Cardiac muscle cell (in vitro differentiated cells and primary cell): ENCODE data around the gene MSRB3. TPM values are rescaled to one million over a fixed set of nuclear protein-coding genes. Genes with fewer than 3 reads are reported as not detected.
A peak's percentile ranks its signal among the peaks of the same experiment; 100 is the strongest.

ENCODE experiments used
- DNase-seq, 2 donors: peaks; one replicate each; pipeline versions ENCODE4 v3.0.0 to v3.0.0-alpha.2; 2010 to 2017; ENCODE audit warnings: low read depth in 1 of 2, low spot score in 1 of 2
- H3K27ac ChIP-seq: fragments of 200-600 bp; sonication (generic); 2 replicates; pipeline ENCODE4 v1.5.1; 2016
- H3K27me3 ChIP-seq: fragments of 200-600 bp; sonication (generic); 2 replicates; pipeline ENCODE4 v1.6.0; 2016; ENCODE audit warnings: control low read depth
- H3K36me3 ChIP-seq: fragments of 200-600 bp; sonication (generic); 2 replicates; pipeline ENCODE4 v1.5.1; 2016; ENCODE audit warnings: control low read depth
- H3K4me1 ChIP-seq: fragments of 200-600 bp; sonication (generic); 2 replicates; pipeline ENCODE4 v1.8.1; 2017; ENCODE audit warnings: low read depth, mild to moderate bottlenecking, mixed run types
- H3K4me3 ChIP-seq: fragments of 200-600 bp; sonication (generic); 2 replicates; pipeline ENCODE4 v1.5.1; 2016; ENCODE audit warnings: mild to moderate bottlenecking
- H3K9me3 ChIP-seq: fragments of 200-600 bp; sonication (generic); 2 replicates; pipeline ENCODE4 v1.5.1; 2017; ENCODE audit warnings: low read depth, mild to moderate bottlenecking, control low read depth
- polyA plus RNA-seq: library from polyadenylated mRNA; unstranded; fragments of >200 nt; fragmentation: Nextera tagmentation; extraction: Ambion mirVana; gene quantifications from 2 replicates; pipeline ENCODE4 v1.2.1, GENCODE V29; 2016
- total RNA-seq: library from RNA; depleted of rRNA; stranded (reverse); fragments of >200 nt; gene quantifications from 2 replicates; pipeline ENCODE4 v1.2.3, GENCODE V29; 2016
- TF ChIP-seq, protein P1 (sequence below): IDR thresholded peaks from 2 replicates; pipeline ENCODE4 v1.5.1; 2012; ENCODE audit warnings: low read depth, mild to moderate bottlenecking, low read length

Gene MSRB3
- total and polyA plus RNA-seq, 2 experiments from 2014 or later, result 41.0 to 72.4 TPM

DNA sequence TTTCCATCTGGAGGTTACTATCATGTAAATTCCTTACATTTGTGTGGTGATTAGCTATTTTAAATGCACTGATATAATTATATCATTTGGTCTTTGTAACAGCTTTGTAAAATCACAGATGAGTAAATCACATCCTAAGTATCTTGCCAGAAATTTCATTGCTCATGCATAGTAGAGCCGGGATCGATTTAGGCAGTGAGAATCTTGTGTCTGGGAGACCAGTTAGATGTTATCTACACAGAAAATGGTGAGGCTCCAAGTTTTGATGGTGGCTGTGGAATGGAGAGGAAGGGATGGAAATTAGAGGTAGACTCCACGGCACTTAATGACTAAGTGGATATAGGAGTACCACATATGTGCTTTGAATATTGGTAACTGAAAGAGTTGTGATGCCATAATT lies 156.3 kb downstream of the MSRB3 start:
- no peaks in the 10 kb centered on the region for H3K27me3 ChIP-seq
- no peak overlapping the region for H3K4me3 ChIP-seq
- no peak for DNase-seq
- H3K4me1 ChIP-seq, result peaks cover 6% of the 10 kb centered on the region
- TF ChIP-seq, protein P1, sequence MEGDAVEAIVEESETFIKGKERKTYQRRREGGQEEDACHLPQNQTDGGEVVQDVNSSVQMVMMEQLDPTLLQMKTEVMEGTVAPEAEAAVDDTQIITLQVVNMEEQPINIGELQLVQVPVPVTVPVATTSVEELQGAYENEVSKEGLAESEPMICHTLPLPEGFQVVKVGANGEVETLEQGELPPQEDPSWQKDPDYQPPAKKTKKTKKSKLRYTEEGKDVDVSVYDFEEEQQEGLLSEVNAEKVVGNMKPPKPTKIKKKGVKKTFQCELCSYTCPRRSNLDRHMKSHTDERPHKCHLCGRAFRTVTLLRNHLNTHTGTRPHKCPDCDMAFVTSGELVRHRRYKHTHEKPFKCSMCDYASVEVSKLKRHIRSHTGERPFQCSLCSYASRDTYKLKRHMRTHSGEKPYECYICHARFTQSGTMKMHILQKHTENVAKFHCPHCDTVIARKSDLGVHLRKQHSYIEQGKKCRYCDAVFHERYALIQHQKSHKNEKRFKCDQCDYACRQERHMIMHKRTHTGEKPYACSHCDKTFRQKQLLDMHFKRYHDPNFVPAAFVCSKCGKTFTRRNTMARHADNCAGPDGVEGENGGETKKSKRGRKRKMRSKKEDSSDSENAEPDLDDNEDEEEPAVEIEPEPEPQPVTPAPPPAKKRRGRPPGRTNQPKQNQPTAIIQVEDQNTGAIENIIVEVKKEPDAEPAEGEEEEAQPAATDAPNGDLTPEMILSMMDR, result no peak
- H3K36me3 ChIP-seq, result no peaks in the 10 kb centered on the region
- no peaks in the 10 kb centered on the region for H3K9me3 ChIP-seq
- no peak overlapping the region for H3K27ac ChIP-seq

DNA sequence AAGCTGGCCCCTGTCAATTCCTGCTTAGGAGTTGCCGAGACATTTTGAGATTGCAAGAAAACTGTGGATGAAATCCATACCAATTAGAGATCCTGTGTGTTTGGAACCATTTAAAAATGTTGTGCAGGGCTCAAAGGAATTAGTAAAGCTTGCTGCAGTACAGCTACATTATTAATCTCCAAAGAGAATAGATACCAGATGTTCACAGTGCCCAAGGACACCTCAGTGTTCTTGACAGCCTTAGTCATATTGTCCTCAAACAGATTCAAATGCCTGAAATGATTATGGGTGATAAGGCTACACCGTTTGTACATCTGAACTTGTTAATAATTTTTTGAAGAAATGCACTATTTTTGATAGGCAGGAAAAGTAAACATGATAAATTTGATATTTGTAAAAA lies 164.6 kb downstream of the MSRB3 start:
- peaks cover 10% of the 10 kb centered on the region for H3K4me1 ChIP-seq
- H3K27ac ChIP-seq, result no peak overlapping the region
- no peaks in the 10 kb centered on the region for H3K9me3 ChIP-seq
- DNase-seq, result no peak
- H3K36me3 ChIP-seq, result no peaks in the 10 kb centered on the region
- H3K27me3 ChIP-seq, result no peaks in the 10 kb centered on the region
- TF ChIP-seq, protein P1, result no peak
- no peak overlapping the region for H3K4me3 ChIP-seq

DNA sequence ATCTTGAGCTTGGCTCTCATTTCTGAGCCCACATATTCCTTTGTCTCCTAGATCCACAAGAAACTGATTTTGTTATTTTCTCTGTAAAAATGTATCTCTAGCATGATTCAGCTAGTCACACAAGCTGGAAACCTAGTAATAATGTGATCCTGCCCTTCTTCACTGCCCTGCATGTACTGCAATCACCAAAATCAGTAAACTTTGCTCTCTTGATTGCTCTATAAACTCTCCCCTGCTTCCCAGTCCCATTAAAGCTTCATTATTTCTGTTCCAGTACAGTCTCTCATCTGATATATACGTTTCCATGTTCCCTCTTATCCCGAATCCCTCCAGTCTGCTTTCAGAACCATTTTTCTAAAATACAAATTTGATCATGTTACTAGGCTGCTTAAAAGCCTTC lies 166.5 kb downstream of the MSRB3 start:
- Histone ChIP-seq H3K9me3 (no peaks in the 10 kb centered on the region), H3K4me1 (peaks cover 10% of the 10 kb centered on the region), H3K27me3 (no peaks in the 10 kb centered on the region), H3K36me3 (no peaks in the 10 kb centered on the region), H3K27ac (no peak overlapping the region), H3K4me3 (no peak overlapping the region)
- no peak for DNase-seq
- TF ChIP-seq, protein P1, result no peak

DNA sequence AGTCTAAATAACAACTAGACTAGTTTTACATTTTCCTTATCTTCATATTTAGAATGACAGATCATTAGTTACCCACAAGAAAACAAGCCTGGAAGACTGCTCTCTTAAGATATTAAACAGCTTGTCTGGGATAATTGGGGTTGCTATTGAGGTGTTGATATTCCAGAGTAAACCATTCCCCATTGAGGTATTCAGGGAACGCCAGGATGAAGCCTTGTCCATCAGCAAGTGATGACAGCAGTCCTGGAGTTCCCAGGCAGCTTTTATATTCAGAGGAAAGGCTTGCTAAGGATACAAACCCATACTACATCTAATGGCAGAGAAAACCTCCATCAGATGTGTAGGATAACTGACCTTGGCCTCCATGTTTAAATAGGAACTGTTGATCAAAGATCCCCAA lies 168.4 kb downstream of the MSRB3 start:
- H3K27me3 ChIP-seq, result no peaks in the 10 kb centered on the region
- peak in 1 of 2 donors; percentile 70 for DNase-seq
- TF ChIP-seq, protein P1, result no peak
- H3K27ac ChIP-seq, result peak overlapping the region; percentile 8
- H3K9me3 ChIP-seq, result no peaks in the 10 kb centered on the region
- peaks cover 16% of the 10 kb centered on the region for H3K4me1 ChIP-seq
- no peak overlapping the region for H3K4me3 ChIP-seq
- no peaks in the 10 kb centered on the region for H3K36me3 ChIP-seq

DNA sequence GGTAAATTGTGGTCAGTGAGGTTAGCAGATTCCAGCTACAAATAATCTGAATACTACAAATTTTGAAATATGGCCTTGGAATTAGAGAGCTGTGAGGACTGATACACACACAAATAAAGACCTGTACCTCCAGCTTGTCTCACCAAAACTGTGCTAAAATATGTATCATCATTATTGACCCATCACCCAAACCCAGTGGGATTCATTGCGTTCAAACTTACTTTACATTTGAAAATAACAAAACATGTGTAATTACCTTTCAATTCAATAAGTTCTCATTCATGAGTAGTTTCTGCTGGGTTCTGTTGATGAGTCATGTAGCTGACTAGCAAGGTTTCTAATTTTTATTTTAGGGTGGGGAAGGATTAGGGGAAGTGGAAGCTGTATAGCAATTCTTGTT lies 170.9 kb downstream of the MSRB3 start:
- H3K27ac ChIP-seq, result no peak overlapping the region
- no peak for DNase-seq
- no peaks in the 10 kb centered on the region for H3K27me3 ChIP-seq

More for the DNA sequence above, 170.9 kb downstream of the MSRB3 start:
- Histone ChIP-seq H3K9me3 (no peaks in the 10 kb centered on the region), H3K36me3 (peaks cover 5% of the 10 kb centered on the region), H3K4me3 (no peak overlapping the region), H3K4me1 (peaks cover 16% of the 10 kb centered on the region)
- TF ChIP-seq, protein P1, result no peak
